SU-DHL-6 (cell line): ENCODE measurements around the gene FBXW5.

Experiments used
- H2AFZ ChIP-seq: fragments of 200-600 bp; sonication (generic); 2 replicates; pipeline ENCODE4 v1.6.1; 2014; ENCODE audit warnings: low read depth, mild to moderate bottlenecking, moderate library complexity, mixed read lengths, antibody characterized with exemption, low read length; ENCODE audit not compliant: severe bottlenecking
- H3F3A ChIP-seq: fragments of 200-600 bp; shearing (Covaris generic); 2 replicates; pipeline ENCODE4 v1.6.0; 2016; ENCODE audit warnings: antibody characterized with exemption, mild to moderate bottlenecking; ENCODE audit not compliant: insufficient read depth
- H3K27ac ChIP-seq: fragments of 200-600 bp; sonication (generic); 2 replicates; pipeline ENCODE4 v1.5.1; 2016; ENCODE audit warnings: low read depth, mild to moderate bottlenecking, low read length, moderate library complexity, mixed read lengths
- H3K27me3 ChIP-seq: fragments of 200-600 bp; sonication (generic), shearing (Covaris generic); 2 replicates; pipeline ENCODE4 v1.6.0; 2014; ENCODE audit warnings: mild to moderate bottlenecking, low read length
- H3K36me3 ChIP-seq: fragments of 200-600 bp; sonication (generic); 2 replicates; pipeline ENCODE4 v1.6.1; 2014; ENCODE audit warnings: mild to moderate bottlenecking, low read length, mixed read lengths
- H3K4me2 ChIP-seq: fragments of 300-600, 200-600 bp; shearing (Covaris generic), sonication (generic); 2 replicates; pipeline ENCODE4 v1.6.0; 2014; ENCODE audit warnings: low read length, low read depth, mild to moderate bottlenecking; ENCODE audit not compliant: poor library complexity, severe bottlenecking
- H3K4me3 ChIP-seq: fragments of 200-600 bp; sonication (generic); 2 replicates; pipeline ENCODE4 v1.5.1; 2014; ENCODE audit warnings: antibody characterized with exemption, low read length, mild to moderate bottlenecking, mixed read lengths; ENCODE audit not compliant: insufficient read depth, poor library complexity, severe bottlenecking
- H3K79me2 ChIP-seq: fragments of 200-600 bp; sonication (generic); 2 replicates; pipeline ENCODE4 v1.6.1; 2014; ENCODE audit warnings: mild to moderate bottlenecking, low read length, moderate library complexity; ENCODE audit not compliant: insufficient read depth
- H3K9ac ChIP-seq: fragments of 200-600 bp; sonication (generic); 2 replicates; pipeline ENCODE4 v1.7.0; 2014; ENCODE audit warnings: mild to moderate bottlenecking, low read length
- H3K9me2 ChIP-seq: fragments of 200-600 bp; sonication (generic); replicated peaks from 2 replicates; pipeline ENCODE4 v1.6.1; 2014; ENCODE audit warnings: low read length; ENCODE audit not compliant: insufficient read depth
- H3K9me3 ChIP-seq: fragments of 200-600 bp; sonication (generic); 2 replicates; pipeline ENCODE4 v1.6.1; 2014; ENCODE audit warnings: low read length, mixed read lengths; ENCODE audit not compliant: insufficient read depth
- H4K20me1 ChIP-seq: fragments of 200-600 bp; sonication (generic); 2 replicates; pipeline ENCODE4 v1.6.1; 2014; ENCODE audit warnings: low read depth, mild to moderate bottlenecking, antibody characterized with exemption, low read length, moderate library complexity, mixed read lengths
- EZH2phosphoT487 ChIP-seq: fragments of 200-600 bp; sonication (generic), shearing (Covaris generic); conservative IDR thresholded peaks from 2 replicates; pipeline ENCODE4 v1.6.1; 2018; ENCODE audit warnings: mild to moderate bottlenecking, antibody characterized with exemption, low read length, moderate library complexity, mixed read lengths
- TF ChIP-seq, protein P1 (sequence below): fragments of 200-600 bp; sonication (generic); IDR thresholded peaks from one replicate; pipeline ENCODE4 v1.5.1; 2017; ENCODE audit warnings: antibody characterized with exemption, mild to moderate bottlenecking, low read length, moderate library complexity; ENCODE audit not compliant: insufficient read depth, poor library complexity, severe bottlenecking

FBXW5 gene

DNA sequence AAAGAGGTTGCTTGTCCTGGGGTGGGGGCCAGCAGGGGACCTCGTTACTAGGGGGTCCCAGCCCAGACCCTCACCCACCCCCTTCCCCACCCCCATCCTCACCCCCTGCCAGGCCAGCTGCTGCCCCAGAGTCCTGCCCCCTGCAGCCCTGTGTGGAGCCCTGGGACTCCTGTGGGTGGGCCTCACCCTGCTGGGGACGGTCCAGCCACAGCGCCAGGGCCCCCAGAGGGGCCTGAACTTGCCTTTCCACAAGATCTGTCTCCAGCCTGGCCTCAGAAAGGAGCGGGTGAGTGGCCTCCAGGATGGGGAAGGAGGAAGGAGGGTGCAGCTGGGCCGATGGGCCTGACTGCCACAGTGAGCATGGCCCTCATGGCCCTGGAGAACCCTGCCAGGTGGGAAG, 25.2 kb upstream of the FBXW5 start:
- Histone ChIP-seq H3K27me3 (no peaks in the 10 kb centered on the region), H3K9ac (no peak overlapping the region), H4K20me1 (no peaks in the 10 kb centered on the region), H3K36me3 (no peaks in the 10 kb centered on the region), H3K4me3 (no peak overlapping the region), H3K79me2 (no peaks in the 10 kb centered on the region), H3K9me2 (no peaks in the 10 kb centered on the region), H3K9me3 (no peaks in the 10 kb centered on the region), H3F3A (no peaks in the 10 kb centered on the region), H3K27ac (no peak overlapping the region), H2AFZ (no peak overlapping the region), H3K4me2 (no peak overlapping the region)
- TF ChIP-seq, protein P1, sequence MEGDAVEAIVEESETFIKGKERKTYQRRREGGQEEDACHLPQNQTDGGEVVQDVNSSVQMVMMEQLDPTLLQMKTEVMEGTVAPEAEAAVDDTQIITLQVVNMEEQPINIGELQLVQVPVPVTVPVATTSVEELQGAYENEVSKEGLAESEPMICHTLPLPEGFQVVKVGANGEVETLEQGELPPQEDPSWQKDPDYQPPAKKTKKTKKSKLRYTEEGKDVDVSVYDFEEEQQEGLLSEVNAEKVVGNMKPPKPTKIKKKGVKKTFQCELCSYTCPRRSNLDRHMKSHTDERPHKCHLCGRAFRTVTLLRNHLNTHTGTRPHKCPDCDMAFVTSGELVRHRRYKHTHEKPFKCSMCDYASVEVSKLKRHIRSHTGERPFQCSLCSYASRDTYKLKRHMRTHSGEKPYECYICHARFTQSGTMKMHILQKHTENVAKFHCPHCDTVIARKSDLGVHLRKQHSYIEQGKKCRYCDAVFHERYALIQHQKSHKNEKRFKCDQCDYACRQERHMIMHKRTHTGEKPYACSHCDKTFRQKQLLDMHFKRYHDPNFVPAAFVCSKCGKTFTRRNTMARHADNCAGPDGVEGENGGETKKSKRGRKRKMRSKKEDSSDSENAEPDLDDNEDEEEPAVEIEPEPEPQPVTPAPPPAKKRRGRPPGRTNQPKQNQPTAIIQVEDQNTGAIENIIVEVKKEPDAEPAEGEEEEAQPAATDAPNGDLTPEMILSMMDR = no peak
- no peak for TF ChIP-seq EZH2phosphoT487

GRCh38 chr9:136969150-136969549, 24.6 kb upstream of the FBXW5 start:
- Histone ChIP-seq H3K4me2 (no peak overlapping the region), H2AFZ (no peak overlapping the region), H3K79me2 (no peaks in the 10 kb centered on the region), H3K4me3 (no peak overlapping the region), H3K36me3 (no peaks in the 10 kb centered on the region), H3K9me3 (no peaks in the 10 kb centered on the region), H3F3A (no peaks in the 10 kb centered on the region), H4K20me1 (no peaks in the 10 kb centered on the region), H3K9me2 (no peaks in the 10 kb centered on the region), H3K27ac (no peak overlapping the region), H3K27me3 (no peaks in the 10 kb centered on the region), H3K9ac (no peak overlapping the region)
- no peak for TF ChIP-seq EZH2phosphoT487
- TF ChIP-seq, protein P1 = no peak

DNA sequence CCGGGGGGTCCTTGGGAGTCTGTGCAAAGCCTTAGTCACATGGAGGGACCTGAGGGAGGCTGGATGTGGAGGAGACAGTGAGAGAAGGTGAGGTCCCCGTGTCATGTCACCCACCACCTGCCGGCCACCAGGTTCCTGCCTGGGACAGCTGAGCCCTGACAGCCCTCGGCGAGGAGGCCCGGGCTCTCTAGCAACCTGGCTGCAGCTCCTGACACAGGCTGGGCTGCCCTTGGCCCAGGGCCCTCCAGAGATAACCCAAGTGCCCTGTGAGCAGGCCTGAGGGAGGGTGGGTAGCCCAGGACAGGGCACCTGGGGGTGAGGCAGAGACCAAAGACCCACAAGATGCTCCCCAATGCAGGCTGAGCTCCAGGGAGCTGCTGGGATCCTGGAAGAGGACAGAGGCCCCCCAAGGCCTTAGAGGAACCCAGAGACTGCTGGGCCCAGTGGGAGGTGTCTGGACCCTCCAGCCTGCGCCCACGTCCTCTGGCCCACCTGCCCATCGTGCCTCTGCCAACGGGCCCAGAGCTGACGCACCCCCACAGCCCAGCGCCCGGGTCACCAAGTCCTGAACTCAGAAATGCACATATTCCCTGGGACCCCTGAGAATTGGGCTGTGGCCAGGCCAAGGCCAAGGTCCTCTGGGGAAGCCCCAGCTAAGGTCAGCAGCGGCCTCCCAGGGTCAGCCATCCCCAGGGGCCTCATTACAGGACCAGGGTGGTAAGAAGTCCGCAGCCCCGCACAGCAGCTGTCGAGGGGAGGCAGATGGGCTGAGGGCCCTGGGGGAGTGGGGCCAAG, 24.0 kb upstream of the FBXW5 start:
- no peak overlapping the region for H3K9ac ChIP-seq
- H3K36me3 ChIP-seq = no peaks in the 10 kb centered on the region
- H3K27me3 ChIP-seq = no peaks in the 10 kb centered on the region
- H3K4me2 ChIP-seq = no peak overlapping the region
- H3K9me3 ChIP-seq = no peaks in the 10 kb centered on the region
- H3F3A ChIP-seq = no peaks in the 10 kb centered on the region
- H2AFZ ChIP-seq = no peak overlapping the region
- no peaks in the 10 kb centered on the region for H4K20me1 ChIP-seq
- H3K27ac ChIP-seq = no peak overlapping the region
- no peak overlapping the region for H3K4me3 ChIP-seq
- H3K9me2 ChIP-seq = no peaks in the 10 kb centered on the region
- H3K79me2 ChIP-seq = no peaks in the 10 kb centered on the region
- TF ChIP-seq, protein P1 = no peak
- no peak for TF ChIP-seq EZH2phosphoT487
